Heart left ventricle (tissue), 13 donors: ENCODE results near the gene POLR3GL.

Experiments
- CTCF ChIP-seq, 12 donors: fragments of 200-600 bp; sonication (generic) in 4 of 12; IDR thresholded peaks; one replicate each; pipeline versions ENCODE4 v1.5.0 to v1.8.0; 2018 to 2022; ENCODE audit warnings: antibody characterized with exemption in 12 of 12, mild to moderate bottlenecking in 5 of 12
- POLR2A ChIP-seq, 2 donors: fragments of 450-650 bp; IDR thresholded peaks; one replicate each; pipeline ENCODE4 v1.6.1; 2017; ENCODE audit warnings: antibody characterized with exemption in 2 of 2, mild to moderate bottlenecking in 2 of 2, moderate library complexity in 2 of 2
- donor health status: ischemic (EF 13 %, LVEDD 7.1; RV severe dilation, severe dysfunction).
- donor health status: DM: no; HTN: yes; CAD: no.
- donor health status: DM: no; HTN: no; CAD: no.
- donor health status: ischemic (EF 25% LVEDD 6.9; RV normal size, moderate dysfunction).
- donor health status: ischemic (EF 25% LVEDD 5.7; RV mildly dilated, moderate dysfunction).
- donor health status: ischemic (EF 35%, LVEDD 5.7; RV mildly dilated, moderate dysfunction).
- donor health status: nonischemic (EF 11% LVEDD 7.7; RV severe dilation, severe dysfunction).
- donor health status: DM: yes; HTN: yes; CAD: no.
- donor health status: PGD.
- donor health status: ischemic (EF 29% LVEDD 5.4; RV normal size, mild dysfunction).
- donor health status: nonischemic (EF 23%, LVEDD 6.1; RV moderate dilation, normal function).

- TF ChIP-seq CTCF (IDR thresholded peaks at IDR 0.05) = no peak
- no peak for TF ChIP-seq POLR2A (IDR thresholded peaks at IDR 0.05)
Observed at GRCh38 chr1:145962157-145963102, 2.1 kb upstream of the POLR3GL start.
